Measurements from ENCODE around the gene CAPZA3.
"Not testable (repeated sequence)": the region's sequence is repeated elsewhere in the genome, so short reads cannot be mapped to it uniquely, and the experiment has no call there.

The CAPZA3 gene

DNA sequence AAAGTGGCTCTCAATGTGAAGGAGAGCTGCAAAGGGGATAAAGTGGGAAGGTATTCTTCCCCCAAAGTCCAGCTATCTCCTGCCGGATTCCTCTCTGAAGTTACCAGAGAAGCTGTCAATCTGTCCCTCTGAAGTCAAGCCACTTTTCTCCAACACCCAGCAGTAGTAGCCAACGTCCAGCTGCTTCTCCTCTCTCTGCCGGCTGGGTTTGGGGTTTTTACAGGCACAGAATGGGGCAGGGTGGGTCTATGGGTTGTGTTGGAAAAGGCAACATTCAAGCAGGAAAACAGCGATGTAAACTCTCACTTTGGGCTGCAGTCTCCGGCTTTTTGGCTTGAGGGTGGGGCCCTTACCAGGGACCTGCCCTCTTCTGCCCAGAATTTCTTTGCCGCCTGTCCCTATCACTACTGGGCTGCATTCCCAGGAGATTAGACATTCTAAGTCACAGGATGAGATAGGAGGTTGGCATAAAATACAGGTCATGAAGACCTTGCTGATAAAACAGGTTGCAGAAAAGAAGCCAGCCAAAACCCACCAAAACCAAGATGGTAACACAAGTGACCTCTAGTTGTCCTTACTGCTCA is 16.3 kb downstream of the CAPZA3 start:
- DNase-seq (ENCODE audit: low spot score) = no peak

DNA sequence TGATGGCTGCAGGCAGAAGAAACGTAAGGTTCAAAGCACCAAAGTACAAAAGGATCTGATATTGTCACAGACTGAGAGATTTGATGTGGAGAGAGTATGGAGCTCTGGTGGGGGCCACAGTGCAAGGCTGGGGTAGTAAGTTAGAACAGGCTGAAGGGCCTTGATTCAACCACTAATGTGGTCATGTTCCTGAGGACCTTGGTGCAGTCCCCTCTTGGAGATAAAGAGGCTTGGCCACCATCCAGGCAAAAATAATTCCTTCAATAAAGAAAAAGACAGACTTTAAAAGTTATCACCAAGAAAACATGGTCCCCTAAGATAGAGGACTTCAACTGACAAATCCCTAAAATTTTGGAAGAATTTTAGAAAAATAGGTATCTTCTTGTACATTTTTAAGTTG is 17.4 kb downstream of the CAPZA3 start:
- no peak for DNase-seq (ENCODE audit: low spot score)

DNA sequence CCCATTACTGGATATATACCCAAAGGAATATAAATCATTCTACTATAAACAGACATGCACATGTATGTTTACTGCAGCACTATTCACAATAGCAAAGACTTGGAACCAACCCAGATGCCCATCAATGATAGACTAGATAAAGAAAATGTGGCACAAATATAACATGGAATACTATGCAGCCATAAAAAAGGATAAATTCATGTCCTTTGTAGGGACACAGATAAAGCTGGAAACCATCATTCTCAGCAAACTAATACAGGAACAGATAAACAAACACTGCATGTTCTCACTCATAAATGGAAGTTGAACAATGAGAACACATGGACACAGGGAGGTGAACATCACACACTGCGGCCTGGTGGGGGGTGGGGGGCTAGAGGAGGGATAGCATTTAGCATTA is 28.6 kb downstream of the CAPZA3 start:
- not testable (repeated sequence) for DNase-seq (ENCODE audit: low spot score)

DNA sequence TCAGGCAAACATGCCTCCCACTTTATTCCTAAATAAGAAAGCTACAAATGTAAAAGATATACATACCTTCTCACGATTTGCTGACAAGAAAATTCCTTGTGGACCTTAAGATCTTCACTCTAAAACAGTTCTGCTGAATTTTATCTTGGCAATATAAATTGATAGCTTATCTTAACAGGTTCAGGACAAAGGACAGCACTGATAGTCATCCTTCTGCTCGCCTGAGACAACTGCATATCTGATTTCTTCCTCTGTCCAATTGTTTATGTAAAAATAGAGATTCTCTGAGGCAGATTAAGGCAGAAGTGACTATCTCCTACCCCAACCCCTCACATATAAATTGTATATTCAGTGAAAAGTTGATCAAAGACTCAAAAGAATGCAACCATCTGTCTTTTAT is 44.9 kb downstream of the CAPZA3 start:
- DNase-seq (ENCODE audit: low spot score) = no peak

DNA sequence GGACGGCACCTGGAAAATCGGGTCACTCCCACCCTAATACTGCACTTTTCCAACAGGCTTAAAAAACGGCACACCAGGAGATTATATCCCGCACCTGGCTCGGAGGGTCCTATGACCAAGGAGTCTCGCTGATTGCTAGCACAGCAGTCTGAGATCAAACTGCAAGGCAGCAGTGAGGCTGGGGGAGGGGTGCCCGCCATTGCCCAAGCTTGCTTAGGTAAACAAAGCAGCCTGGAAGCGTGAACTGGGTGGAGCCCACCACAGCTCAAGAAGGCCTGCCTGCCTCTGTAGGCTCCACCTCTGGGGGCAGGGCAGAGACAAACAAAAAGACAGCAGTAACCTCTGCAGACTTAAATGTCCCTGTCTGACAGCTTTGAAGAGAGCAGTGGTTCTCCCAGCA is 47.5 kb downstream of the CAPZA3 start:
- not testable (repeated sequence) for DNase-seq (ENCODE audit: low spot score)

Measured in kidney capillary endothelial cell (primary cell).